ENCODE data around the gene ZNF813. TPM values are rescaled to one million over a fixed set of nuclear protein-coding genes. Genes with fewer than 3 reads are reported as not detected.
A peak's percentile ranks its signal among the peaks of the same experiment; 100 is the strongest.
"Not testable (repeated sequence)": the region's sequence is repeated elsewhere in the genome, so short reads cannot be mapped to it uniquely, and the experiment has no call there.

Gene ZNF813
- total RNA-seq, 1 experiment from 2014 or later: 6.3 TPM

DNA sequence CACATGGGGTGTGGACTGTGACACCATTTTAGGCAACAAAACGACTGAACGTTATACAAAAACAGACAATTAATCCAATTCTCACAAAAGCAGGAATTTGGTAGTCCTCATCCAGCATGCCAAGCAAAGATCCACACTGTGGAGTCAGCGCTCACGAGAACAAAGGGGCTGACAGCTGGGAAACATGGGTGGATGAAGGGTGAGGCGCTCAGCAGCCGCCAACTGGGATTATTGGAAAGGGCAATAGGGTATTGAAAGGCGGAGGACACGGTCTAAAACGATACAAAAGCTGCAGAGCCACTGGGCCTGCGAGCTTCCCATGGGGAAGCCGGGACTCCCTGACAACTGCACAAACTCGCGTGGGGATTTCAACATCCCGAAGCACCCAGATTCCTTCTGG lies 4.7 kb upstream of the ZNF813 start:
- no peak overlapping the region for H3K4me3 ChIP-seq
- H4K20me1 ChIP-seq (ENCODE audit: insufficient read depth): no peaks in the 10 kb centered on the region
- H3F3A ChIP-seq (ENCODE audit: insufficient read depth, low read depth): no peaks in the 10 kb centered on the region
- intact Hi-C loops (cut with micrococcal nuclease; ENCODE audit: unreplicated experiment): no loop called here
- H3K27ac ChIP-seq: no peak overlapping the region
- no peak for DNase-seq
- ChIA-PET CTCF (no interaction called here), POLR2A (ENCODE audit: unreplicated experiment) (interaction anchor here (0.6 kb wide), 1 partner anchor 1370 kb away, joined by 5 read pairs; no protein-coding TSS in a partner anchor)
- no peak overlapping the region for H3K4me2 ChIP-seq
- no peak overlapping the region for H2AFZ ChIP-seq
- BruUV-seq (replicated peaks): no TSS peak
- no peaks in the 10 kb centered on the region for H3K9me2 ChIP-seq (ENCODE audit: insufficient read depth)
- no peaks in the 10 kb centered on the region for H3K4me1 ChIP-seq (replicated peaks; ENCODE audit: insufficient read depth)
- no peaks in the 10 kb centered on the region for H3K27me3 ChIP-seq (ENCODE audit: insufficient read depth, low read depth)
- no peaks in the 10 kb centered on the region for H3K36me3 ChIP-seq (ENCODE audit: low read depth)
- H3K9me3 ChIP-seq (ENCODE audit: insufficient read depth, low read depth): peaks cover 32% of the 10 kb centered on the region
- no peak for TF ChIP-seq EZH2 (IDR thresholded peaks at IDR 0.05; ENCODE audit: low read depth)
- TF ChIP-seq, protein P1, sequence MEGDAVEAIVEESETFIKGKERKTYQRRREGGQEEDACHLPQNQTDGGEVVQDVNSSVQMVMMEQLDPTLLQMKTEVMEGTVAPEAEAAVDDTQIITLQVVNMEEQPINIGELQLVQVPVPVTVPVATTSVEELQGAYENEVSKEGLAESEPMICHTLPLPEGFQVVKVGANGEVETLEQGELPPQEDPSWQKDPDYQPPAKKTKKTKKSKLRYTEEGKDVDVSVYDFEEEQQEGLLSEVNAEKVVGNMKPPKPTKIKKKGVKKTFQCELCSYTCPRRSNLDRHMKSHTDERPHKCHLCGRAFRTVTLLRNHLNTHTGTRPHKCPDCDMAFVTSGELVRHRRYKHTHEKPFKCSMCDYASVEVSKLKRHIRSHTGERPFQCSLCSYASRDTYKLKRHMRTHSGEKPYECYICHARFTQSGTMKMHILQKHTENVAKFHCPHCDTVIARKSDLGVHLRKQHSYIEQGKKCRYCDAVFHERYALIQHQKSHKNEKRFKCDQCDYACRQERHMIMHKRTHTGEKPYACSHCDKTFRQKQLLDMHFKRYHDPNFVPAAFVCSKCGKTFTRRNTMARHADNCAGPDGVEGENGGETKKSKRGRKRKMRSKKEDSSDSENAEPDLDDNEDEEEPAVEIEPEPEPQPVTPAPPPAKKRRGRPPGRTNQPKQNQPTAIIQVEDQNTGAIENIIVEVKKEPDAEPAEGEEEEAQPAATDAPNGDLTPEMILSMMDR (conservative IDR thresholded peaks at IDR 0.05): no peak
- no peaks in the 10 kb centered on the region for H3K79me2 ChIP-seq (ENCODE audit: low read depth)

DNA sequence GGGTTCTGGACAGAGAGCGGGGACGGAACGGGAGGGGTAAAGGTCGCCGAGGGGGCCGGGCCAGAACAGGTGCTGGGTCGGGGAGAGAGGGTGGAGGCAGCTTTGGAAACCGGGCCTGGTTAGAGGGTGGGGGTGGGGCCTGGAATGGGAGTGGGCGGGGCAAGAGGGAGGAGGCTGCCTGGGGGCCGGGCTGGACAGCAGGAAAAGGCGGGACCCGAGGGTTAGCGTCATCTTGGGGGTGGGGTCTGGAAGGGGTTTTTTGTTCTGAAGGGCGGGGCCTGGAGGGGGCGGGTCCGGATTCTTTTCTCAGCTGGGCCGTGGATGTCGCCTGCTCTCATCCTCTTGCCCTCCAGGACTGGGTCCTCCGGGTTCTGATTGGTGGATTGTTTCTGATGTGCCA lies 4.3 kb upstream of the ZNF813 start:
- intact Hi-C loops (cut with micrococcal nuclease; ENCODE audit: unreplicated experiment): no loop called here
- TF ChIP-seq, protein P1 (conservative IDR thresholded peaks at IDR 0.05): no peak
- no peak for TF ChIP-seq EZH2 (IDR thresholded peaks at IDR 0.05; ENCODE audit: low read depth)
- Histone ChIP-seq H3K27ac (no peak overlapping the region), H3K36me3 (ENCODE audit: low read depth) (no peaks in the 10 kb centered on the region), H3K9me2 (ENCODE audit: insufficient read depth) (no peaks in the 10 kb centered on the region), H3K27me3 (ENCODE audit: insufficient read depth, low read depth) (no peaks in the 10 kb centered on the region), H3F3A (ENCODE audit: insufficient read depth, low read depth) (no peaks in the 10 kb centered on the region), H2AFZ (no peak overlapping the region), H4K20me1 (ENCODE audit: insufficient read depth) (no peaks in the 10 kb centered on the region), H3K4me1 (replicated peaks; ENCODE audit: insufficient read depth) (no peaks in the 10 kb centered on the region), H3K4me2 (no peak overlapping the region), H3K9me3 (ENCODE audit: insufficient read depth, low read depth) (peaks cover 28% of the 10 kb centered on the region), H3K4me3 (no peak overlapping the region), H3K79me2 (ENCODE audit: low read depth) (no peaks in the 10 kb centered on the region)
- ChIA-PET CTCF (no interaction called here), POLR2A (ENCODE audit: unreplicated experiment) (interaction anchor here (0.6 kb wide), 1 partner anchor 1370 kb away, joined by 5 read pairs; no protein-coding TSS in a partner anchor)
- BruUV-seq (replicated peaks): no TSS peak
- DNase-seq: no peak

DNA sequence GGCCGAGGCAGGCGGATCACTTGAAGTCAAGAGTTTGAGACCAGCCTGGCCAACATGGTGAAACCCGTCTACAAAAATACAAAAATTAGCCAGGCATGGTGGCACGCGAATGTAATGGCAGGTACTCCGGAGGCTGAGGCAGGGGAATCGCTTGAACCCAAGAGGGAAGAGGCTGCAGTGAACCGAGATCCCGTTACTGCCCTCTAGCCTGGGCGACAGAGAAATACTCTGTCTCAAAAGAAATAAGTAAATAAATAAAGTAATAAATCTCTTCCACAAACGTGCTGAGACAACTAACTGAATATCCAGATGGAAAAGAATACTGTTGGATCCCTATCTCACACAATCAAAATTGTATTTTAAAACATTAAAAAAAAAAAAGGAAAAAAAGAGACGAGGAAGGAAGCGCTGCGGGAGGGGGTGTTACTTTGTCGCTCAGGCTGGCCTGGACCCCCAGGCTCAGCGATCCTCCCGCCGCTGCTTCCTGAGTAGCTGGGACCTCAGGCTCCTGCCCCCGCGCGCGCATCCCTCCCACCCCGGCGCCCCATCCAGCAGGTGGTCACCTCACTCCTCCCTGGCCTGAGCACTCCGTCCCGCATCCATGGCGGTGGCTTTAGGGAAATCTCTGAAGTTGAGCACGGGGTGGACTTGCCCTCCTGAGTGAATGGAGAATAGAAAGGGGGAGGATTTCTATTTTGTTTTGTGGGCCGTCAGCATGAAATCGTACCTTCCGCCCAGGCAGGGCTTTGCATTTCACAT lies 628 bp upstream of the ZNF813 start:
- intact Hi-C loops (cut with micrococcal nuclease; ENCODE audit: unreplicated experiment): no loop called here
- H3K79me2 ChIP-seq (ENCODE audit: low read depth): no peaks in the 10 kb centered on the region
- H3K9me3 ChIP-seq (ENCODE audit: insufficient read depth, low read depth): peaks cover 15% of the 10 kb centered on the region; the same call in 1 of the 2 replicates
- no peaks in the 10 kb centered on the region for H3K36me3 ChIP-seq (ENCODE audit: low read depth)
- H3K4me3 ChIP-seq: peak overlapping the region; percentile 98
- H3K27ac ChIP-seq: no peak overlapping the region
- CTCF ChIA-PET: no interaction called here
- H4K20me1 ChIP-seq (ENCODE audit: insufficient read depth): no peaks in the 10 kb centered on the region
- H3K9me2 ChIP-seq (ENCODE audit: insufficient read depth): no peaks in the 10 kb centered on the region
- peak overlapping the region; percentile 97; the same call in 1 of the 2 replicates for H2AFZ ChIP-seq
- BruUV-seq (replicated peaks): no TSS peak
- TF ChIP-seq EZH2 (IDR thresholded peaks at IDR 0.05; ENCODE audit: low read depth): no peak
- TF ChIP-seq, protein P1 (conservative IDR thresholded peaks at IDR 0.05): no peak
- POLR2A ChIA-PET (ENCODE audit: unreplicated experiment): no interaction called here
- no peaks in the 10 kb centered on the region for H3F3A ChIP-seq (ENCODE audit: insufficient read depth, low read depth)
- H3K4me2 ChIP-seq: peak overlapping the region; percentile 87
- H3K27me3 ChIP-seq (ENCODE audit: insufficient read depth, low read depth): no peaks in the 10 kb centered on the region
- H3K4me1 ChIP-seq (replicated peaks; ENCODE audit: insufficient read depth): no peaks in the 10 kb centered on the region
- no peak for DNase-seq

GRCh38 chr19:53468628-53469027 lies 1.1 kb downstream of the ZNF813 start:
- H3K4me1 ChIP-seq (replicated peaks; ENCODE audit: insufficient read depth); H3K9me2 ChIP-seq (ENCODE audit: insufficient read depth); DNase-seq; POLR2A ChIA-PET (ENCODE audit: unreplicated experiment); H3F3A ChIP-seq (ENCODE audit: insufficient read depth, low read depth); CTCF ChIA-PET; intact Hi-C loops (cut with micrococcal nuclease; ENCODE audit: unreplicated experiment); H3K27ac ChIP-seq; H3K79me2 ChIP-seq (ENCODE audit: low read depth); H4K20me1 ChIP-seq (ENCODE audit: insufficient read depth); H3K27me3 ChIP-seq (ENCODE audit: insufficient read depth, low read depth); H2AFZ ChIP-seq; H3K36me3 ChIP-seq (ENCODE audit: low read depth): not testable (repeated sequence)
- Histone ChIP-seq H3K4me3 (peak overlapping the region; percentile 98), H3K9me3 (ENCODE audit: insufficient read depth, low read depth) (peaks cover 11% of the 10 kb centered on the region; the same call in 1 of the 2 replicates), H3K4me2 (peak overlapping the region; percentile 87)
- TSS peak; percentile 68 for BruUV-seq (replicated peaks)

Measured in PC-9 (cell line).